ENCODE data around the gene CDH16. TPM values are rescaled to one million over a fixed set of nuclear protein-coding genes. Genes with fewer than 3 reads are reported as not detected.

Gene CDH16
- total RNA-seq, 1 donor from 2014 or later, result not detected

- ATAC-seq, result peak; percentile 95
- intact Hi-C loops (cut with DNase I), result no loop called here
- Histone ChIP-seq H3K4me1 (peaks cover 29% of the 10 kb centered on the region), H3K9me3 (no peaks in the 10 kb centered on the region), H3K27me3 (no peaks in the 10 kb centered on the region), H3K4me3 (peak within 1 kb of the TSS; percentile 88), H3K36me3 (peaks cover 26% of the 10 kb centered on the region), H3K27ac (peak within 1 kb of the TSS; percentile 92)
- no peak for TF ChIP-seq CTCF (IDR thresholded peaks at IDR 0.05)
- peak; percentile 95 for DNase-seq
These were observed 15.6 kb upstream of the CDH16 start, which contains the start of gene CIAO2B for GRCh38 chr16:66934138-66934838. TSS of gene CIAO2B (minus strand) at chr16:66934402. CDS start at chr16:66934364, 38 bp downstream.

GRCh38 chr16:66933776-66934137 is 15.1 kb upstream of the CDH16 start:
- H3K36me3 ChIP-seq, result peaks cover 21% of the 10 kb centered on the region
- TF ChIP-seq CTCF (IDR thresholded peaks at IDR 0.05), result no peak
- DNase-seq (no peak), ATAC-seq (no peak)
- no peaks in the 10 kb centered on the region for H3K9me3 ChIP-seq
- H3K27ac ChIP-seq, result peak overlapping the region; percentile 92
- intact Hi-C loops (cut with DNase I), result no loop called here
- peak overlapping the region; percentile 88 for H3K4me3 ChIP-seq
- peaks cover 29% of the 10 kb centered on the region for H3K4me1 ChIP-seq
- no peaks in the 10 kb centered on the region for H3K27me3 ChIP-seq

GRCh38 chr16:66932076-66932475 is 13.4 kb upstream of the CDH16 start:
- no peak for DNase-seq
- ATAC-seq, result no peak
- Histone ChIP-seq H3K9me3 (no peaks in the 10 kb centered on the region), H3K27me3 (no peaks in the 10 kb centered on the region), H3K27ac (no peak overlapping the region), H3K36me3 (peaks cover 13% of the 10 kb centered on the region), H3K4me3 (no peak overlapping the region), H3K4me1 (peaks cover 45% of the 10 kb centered on the region)
- intact Hi-C loops (cut with DNase I), result no loop called here
- no peak for TF ChIP-seq CTCF (IDR thresholded peaks at IDR 0.05)

- no peak for ATAC-seq
- Histone ChIP-seq H3K36me3 (peaks cover 13% of the 10 kb centered on the region), H3K4me3 (no peak overlapping the region), H3K27me3 (no peaks in the 10 kb centered on the region), H3K9me3 (no peaks in the 10 kb centered on the region), H3K27ac (no peak overlapping the region), H3K4me1 (peaks cover 46% of the 10 kb centered on the region)
- no peak for TF ChIP-seq CTCF (IDR thresholded peaks at IDR 0.05)
- intact Hi-C loops (cut with DNase I), result no loop called here
- DNase-seq, result no peak
These were observed 13.0 kb upstream of the CDH16 start for GRCh38 chr16:66931665-66932064.

GRCh38 chr16:66930189-66930588 is 11.5 kb upstream of the CDH16 start:
- ATAC-seq (no peak), DNase-seq (no peak)
- Histone ChIP-seq H3K9me3 (no peaks in the 10 kb centered on the region), H3K36me3 (peaks cover 13% of the 10 kb centered on the region), H3K4me1 (peaks cover 37% of the 10 kb centered on the region), H3K27ac (no peak overlapping the region), H3K4me3 (no peak overlapping the region), H3K27me3 (no peaks in the 10 kb centered on the region)
- intact Hi-C loops (cut with DNase I), result no loop called here
- no peak for TF ChIP-seq CTCF (IDR thresholded peaks at IDR 0.05)

Measured in upper lobe of right lung (tissue), 1 donor.